ENCODE results near the gene GBF1. TPM values are rescaled to one million over a fixed set of nuclear protein-coding genes. Genes with fewer than 3 reads are reported as not detected.
A peak's percentile ranks its signal among the peaks of the same experiment; 100 is the strongest.

The GBF1 gene
- total and polyA plus RNA-seq, 8 donors = 44.7 to 57.2 (median 46.6) TPM

- no peaks in the 10 kb centered on the region for H3K27me3 ChIP-seq
- H3K36me3 ChIP-seq = peaks cover 0 to 22% of the 10 kb centered on the region in 2 donors
- H3K4me3 ChIP-seq = peak overlapping the region; percentile 44 to 72
- ATAC-seq (no peak), DNase-seq (no peak)
- intact Hi-C loops (cut with DNase I) = loop anchor here in 1 of 2 donors (10.0 kb wide), 1 partner anchor 201 kb away; no protein-coding TSS in a partner anchor
- peaks cover 10 to 39% of the 10 kb centered on the region in 2 donors for H3K4me1 ChIP-seq
- H3K27ac ChIP-seq = peak overlapping the region; percentile 96
- H3K9me3 ChIP-seq = no peaks in the 10 kb centered on the region
- peak; percentile 91 to 95 for TF ChIP-seq CTCF (IDR thresholded peaks at IDR 0.05)
These were observed 148.2 kb downstream of the GBF1 start for GRCh38 chr10:102393411-102394078.

GRCh38 chr10:102394079-102394800 lies 148.9 kb downstream of the GBF1 start:
- intact Hi-C loops (cut with DNase I) = loop anchor here in 1 of 2 donors (10.0 kb wide), 1 partner anchor 201 kb away; no protein-coding TSS in a partner anchor
- ATAC-seq = peak; percentile 88
- DNase-seq = peak; percentile 91 to 98 (median 96)

GRCh38 chr10:102394801-102395399 lies 149.6 kb downstream of the GBF1 start:
- Histone ChIP-seq H3K9me3 (no peaks in the 10 kb centered on the region), H3K27me3 (no peaks in the 10 kb centered on the region), H3K4me3 (peak overlapping the region; percentile 44 to 72), H3K36me3 (peaks cover 0 to 29% of the 10 kb centered on the region in 2 donors), H3K27ac (peak overlapping the region; percentile 96), H3K4me1 (peaks cover 13 to 52% of the 10 kb centered on the region in 2 donors)
- no peak for TF ChIP-seq CTCF (IDR thresholded peaks at IDR 0.05)
- DNase-seq (peak in 1 of 4 donors; percentile 26), ATAC-seq (peak; percentile 0)
- intact Hi-C loops (cut with DNase I) = loop anchor here in 1 of 2 donors (10.0 kb wide), 1 partner anchor 200 kb away; no protein-coding TSS in a partner anchor

More at GRCh38 chr10:102394079-102394800, 148.9 kb downstream of the GBF1 start:
- TF ChIP-seq CTCF (IDR thresholded peaks at IDR 0.05) = no peak
- peaks cover 0 to 26% of the 10 kb centered on the region in 2 donors for H3K36me3 ChIP-seq
- H3K27me3 ChIP-seq = no peaks in the 10 kb centered on the region
- peaks cover 13 to 46% of the 10 kb centered on the region in 2 donors for H3K4me1 ChIP-seq
- peak overlapping the region; percentile 96 for H3K27ac ChIP-seq
- no peaks in the 10 kb centered on the region for H3K9me3 ChIP-seq
- peak overlapping the region; percentile 44 to 72 for H3K4me3 ChIP-seq

- Histone ChIP-seq H3K27ac (peak within 1 kb of the TSS; percentile 96), H3K36me3 (peaks cover 0 to 36% of the 10 kb centered on the region in 2 donors), H3K4me3 (peak within 1 kb of the TSS; percentile 44 to 72), H3K9me3 (no peaks in the 10 kb centered on the region), H3K27me3 (no peaks in the 10 kb centered on the region), H3K4me1 (peaks cover 13 to 57% of the 10 kb centered on the region in 2 donors)
- TF ChIP-seq CTCF (IDR thresholded peaks at IDR 0.05) = no peak
- DNase-seq (peak; percentile 90 to 96 (median 93)), ATAC-seq (peak; percentile 72)
- intact Hi-C loops (cut with DNase I) = loop anchor here in 1 of 2 donors (10.0 kb wide), 1 partner anchor 199 kb away; no protein-coding TSS in a partner anchor
These were observed 150.3 kb downstream of the GBF1 start, which contains the start of gene NFKB2 for GRCh38 chr10:102395400-102396316. NFKB2 (plus strand) TSS chr10:102395705; CDS start chr10:102395960, 255 bp downstream.

Data from left lung (tissue), 10 donors.